GM12878 (cell line): ENCODE results near the gene YARS1. TPM values are rescaled to one million over a fixed set of nuclear protein-coding genes. Genes with fewer than 3 reads are reported as not detected.
A peak's percentile ranks its signal among the peaks of the same experiment; 100 is the strongest.

Experiments used
- BACH1 ChIP-seq: fragments of 450-650 bp; IDR thresholded peaks from 2 replicates; pipeline ENCODE4 v1.6.1; 2017; ENCODE audit warnings: mild to moderate bottlenecking, borderline replicate concordance
- CBFB ChIP-seq: IDR thresholded peaks from 2 replicates; pipeline ENCODE4 v1.6.1; 2016; ENCODE audit warnings: antibody characterized with exemption, low read depth
- CREM ChIP-seq: IDR thresholded peaks from 2 replicates; pipeline ENCODE4 v1.6.1; 2014; ENCODE audit warnings: antibody characterized with exemption, low read depth
- CUX1 ChIP-seq: IDR thresholded peaks from 2 replicates; pipeline ENCODE4 v1.6.1; 2012; ENCODE audit warnings: improper control_type of control experiment, low read depth, low read length; ENCODE audit not compliant: insufficient replicate concordance
- EGR1 ChIP-seq, 2 experiments: IDR thresholded peaks; 1 replicate in 1 of 2; 2 replicates in 1 of 2; pipeline ENCODE4 v1.6.1; 2011 to 2012; ENCODE audit warnings: low read depth in 2 of 2, low read length in 2 of 2, borderline replicate concordance in 1 of 2, mild to moderate bottlenecking in 1 of 2, moderate library complexity in 1 of 2
- FOXK2 ChIP-seq: fragments of 450-650 bp; IDR thresholded peaks from 2 replicates; pipeline ENCODE4 v1.6.1; 2017; ENCODE audit warnings: mild to moderate bottlenecking, moderate library complexity
- FOXM1 ChIP-seq: IDR thresholded peaks from 2 replicates; pipeline ENCODE4 v1.6.1; 2012; ENCODE audit warnings: low read depth, mild to moderate bottlenecking, inconsistent platforms, low read length, moderate library complexity
- HDAC2 ChIP-seq: fragments of 200-600 bp; sonication (generic); IDR thresholded peaks from 2 replicates; pipeline ENCODE4 v1.6.1; 2017
- HDGF ChIP-seq: fragments of 450-650 bp; IDR thresholded peaks from 2 replicates; pipeline ENCODE4 v1.6.1; 2016; ENCODE audit warnings: antibody characterized with exemption
- NR2F1 ChIP-seq: fragments of 450-650 bp; conservative IDR thresholded peaks from 2 replicates; pipeline ENCODE4 v1.6.1; 2017; ENCODE audit warnings: mild to moderate bottlenecking
- PML ChIP-seq: IDR thresholded peaks from 2 replicates; pipeline ENCODE4 v1.6.1; 2012; ENCODE audit warnings: low read length, inconsistent platforms
- POLR2A ChIP-seq: IDR thresholded peaks from 2 replicates; pipeline ENCODE4 v1.6.1; 2011; ENCODE audit warnings: low read depth, mild to moderate bottlenecking, low read length
- RAD21 ChIP-seq: IDR thresholded peaks from 2 replicates; pipeline ENCODE4 v1.6.1; 2011; ENCODE audit warnings: mild to moderate bottlenecking, low read depth, low read length, moderate library complexity; ENCODE audit not compliant: insufficient read depth
- REST ChIP-seq: IDR thresholded peaks from 2 replicates; pipeline ENCODE4 v1.6.1; 2012; ENCODE audit warnings: mild to moderate bottlenecking, low read depth, low read length
- SIN3A ChIP-seq: IDR thresholded peaks from 2 replicates; pipeline ENCODE4 v1.6.1; 2012; ENCODE audit warnings: low read depth, low read length, improper control_type of control experiment
- SREBF2 ChIP-seq: IDR thresholded peaks from 2 replicates; pipeline ENCODE4 v1.6.1; 2012; ENCODE audit warnings: mild to moderate bottlenecking, low read length
- SUPT20H ChIP-seq: IDR thresholded peaks from 2 replicates; pipeline ENCODE4 v1.6.1; 2011; ENCODE audit warnings: low read depth, mild to moderate bottlenecking, low read length, moderate library complexity, borderline replicate concordance; ENCODE audit not compliant: control insufficient read depth
- USF1 ChIP-seq: IDR thresholded peaks from 2 replicates; pipeline ENCODE4 v1.6.1; 2011; ENCODE audit warnings: borderline replicate concordance, low read depth, mild to moderate bottlenecking, moderate library complexity, mixed read lengths, low read length; ENCODE audit not compliant: insufficient read depth; ENCODE audit errors: extremely low read length
- WRNIP1 ChIP-seq: IDR thresholded peaks from 2 replicates; pipeline ENCODE4 v1.6.1; 2011; ENCODE audit warnings: low read depth, low read length, improper control_type of control experiment, borderline replicate concordance
- ZBED1 ChIP-seq: IDR thresholded peaks from 2 replicates; pipeline ENCODE4 v1.6.1; 2016; ENCODE audit warnings: borderline replicate concordance
- polyA plus RNA-seq, 11 experiments: library from polyadenylated mRNA; depleted of rRNA in 4 of 11; unstranded in 6 of 11; stranded (reverse) in 5 of 11; fragments of >200 nt; fragmentation: Nextera tagmentation in 4 of 11; fragmentation: Illumina TruSeq in 1 of 11; extraction: Ambion mirVana in 4 of 11; extraction: Trizol in 1 of 11; gene quantifications; 1 replicate in 1 of 11; 2 replicates in 10 of 11; pipeline versions ENCODE4 v1.2.1 to v1.2.3, GENCODE V29; 2011 to 2016; ENCODE audit warnings: inconsistent platforms in 2 of 11, missing spikeins in 2 of 11, low read depth in 1 of 11
- total RNA-seq, 4 experiments: library from RNA; depleted of rRNA in 3 of 4; stranded (reverse); fragments of >200 nt in 3 of 4; fragmentation: Illumina TruSeq in 1 of 4; extraction: Trizol in 1 of 4; gene quantifications; 2 replicates each; pipeline versions ENCODE4 v1.2.1 to v1.2.3, GENCODE V29; 2013 to 2021

Gene YARS1
- total and polyA plus RNA-seq, 10 of the 15 experiments (the other 5 are each of a cell fraction or from before 2014, with no cell fraction given) = 39.9 to 202 (median 136) TPM

- TF ChIP-seq FOXM1 (no peak), EGR1 (IDR thresholded peaks at IDR 0.05; ENCODE audit: borderline replicate concordance in 1 of 2, low read depth in 2 of 2, low read length in 2 of 2) (peak in 1 of 2 experiments; percentile 61; a peak in 1 of 3 replicates), BACH1 (no peak), WRNIP1 (no peak), REST (no peak), HDGF (no peak), FOXK2 (no peak), CUX1 (no peak), NR2F1 (peak; percentile 57; the same call in 1 of the 2 replicates), SREBF2 (no peak), SUPT20H (no peak), CBFB (no peak), USF1 (no peak), PML (no peak), HDAC2 (no peak), ZBED1 (no peak), SIN3A (peak; percentile 77; the same call in 1 of the 2 replicates), RAD21 (no peak), CREM (no peak), POLR2A (no peak)
These were observed 83.4 kb downstream of the YARS1 start (continued) for GRCh38 chr1:32733582-32734321.
